IMR-90 (cell line): ENCODE measurements around the gene MLLT10. TPM values are rescaled to one million over a fixed set of nuclear protein-coding genes. Genes with fewer than 3 reads are reported as not detected.

ENCODE experiments used
- ATAC-seq: fragments of 200-7000 bp; cut with Tn5 transposase; 2 replicates; pipeline ENCODE4 v1.9.1; 2020; ENCODE audit warnings: low read depth, mild to moderate bottlenecking, moderate library complexity
- BruUV-seq: library from RNA; stranded (reverse); fragments of 400-500 nt; replicated peaks from 2 replicates; lab custom pipeline; 2021; lab: Mats Ljungman, UMichigan
- CTCF ChIA-PET: fragments of 300-600 bp; formaldehyde crosslinking; extraction: SDS; loops from one replicate; lab custom pipeline; 2021; ENCODE audit warnings: antibody characterized with exemption; lab: Yijun Ruan, JAX
- POLR2A ChIA-PET: fragments of 300-600 bp; sonication (Branson Sonifier 250); formaldehyde crosslinking; loops from one replicate; lab custom pipeline; 2022; ENCODE audit warnings: antibody characterized with exemption; ENCODE audit not compliant: unreplicated experiment; lab: Charles Lee
- DNase-seq: peaks from one replicate; pipeline ENCODE4 v3.0.0; 2013
- H2AFZ ChIP-seq: replicated peaks from 2 replicates; pipeline ENCODE3; 2013; ENCODE audit warnings: low read length, mild to moderate bottlenecking; ENCODE audit not compliant: poor library complexity
- H2AK5ac ChIP-seq: 2 replicates; pipeline ENCODE4 v1.6.1; 2013; ENCODE audit warnings: low read depth, low read length, inconsistent platforms
- H2AK9ac ChIP-seq: replicated peaks from 2 replicates; pipeline ENCODE3; 2013; ENCODE audit warnings: mild to moderate bottlenecking, low read depth, low read length, moderate library complexity; ENCODE audit not compliant: poor library complexity
- H2BK120ac ChIP-seq: 2 replicates; pipeline ENCODE4 v1.6.1; 2013; ENCODE audit warnings: low read depth, low read length, inconsistent platforms
- H2BK15ac ChIP-seq: 3 replicates; pipeline ENCODE4 v1.6.1; 2013; ENCODE audit warnings: low read depth, low read length, inconsistent platforms
- H2BK20ac ChIP-seq: 2 replicates; pipeline ENCODE4 v1.6.1; 2013; ENCODE audit warnings: low read depth, mild to moderate bottlenecking, inconsistent platforms, low read length, moderate library complexity
- H2BK5ac ChIP-seq: 2 replicates; pipeline ENCODE4 v1.6.1; 2013; ENCODE audit warnings: mild to moderate bottlenecking, low read depth, low read length, inconsistent platforms; ENCODE audit not compliant: poor library complexity, severe bottlenecking
- H3K14ac ChIP-seq: replicated peaks from 2 replicates; pipeline ENCODE4 v1.6.1; 2013; ENCODE audit warnings: low read depth, low read length, inconsistent platforms
- H3K18ac ChIP-seq: 2 replicates; pipeline ENCODE4 v1.6.1; 2013; ENCODE audit warnings: low read depth, low read length, control low read depth
- H3K23ac ChIP-seq: 2 replicates; pipeline ENCODE4 v1.6.1; 2013; ENCODE audit warnings: low read depth, low read length, inconsistent platforms
- H3K27ac ChIP-seq: 2 replicates; pipeline ENCODE4 v1.5.1; 2013; ENCODE audit warnings: mild to moderate bottlenecking, control low read depth, low read length; ENCODE audit not compliant: insufficient read depth
- H3K27me3 ChIP-seq: 2 replicates; pipeline ENCODE4 v1.6.1; 2013; ENCODE audit warnings: low read length; ENCODE audit not compliant: control insufficient read depth, insufficient read depth
- H3K36me3 ChIP-seq: 2 replicates; pipeline ENCODE4 v1.6.1; 2013; ENCODE audit warnings: low read length, mixed read lengths; ENCODE audit not compliant: control insufficient read depth, insufficient read depth
- H3K4ac ChIP-seq: 2 replicates; pipeline ENCODE4 v1.6.1; 2013; ENCODE audit warnings: low read depth, low read length, inconsistent platforms
- H3K4me1 ChIP-seq: 2 replicates; pipeline ENCODE4 v1.6.1; 2013; ENCODE audit warnings: low read length, mixed read lengths; ENCODE audit not compliant: control insufficient read depth, insufficient read depth
- H3K4me2 ChIP-seq: 2 replicates; pipeline ENCODE4 v1.6.1; 2013; ENCODE audit warnings: low read depth, mild to moderate bottlenecking, control low read depth, low read length, moderate library complexity
- H3K4me3 ChIP-seq: 2 replicates; pipeline ENCODE4 v1.5.1; 2013; ENCODE audit warnings: low read depth, mild to moderate bottlenecking, control low read depth, low read length, moderate library complexity; ENCODE audit not compliant: insufficient read depth
- H3K56ac ChIP-seq: 2 replicates; pipeline ENCODE4 v1.6.1; 2013; ENCODE audit warnings: low read length, inconsistent platforms; ENCODE audit not compliant: insufficient read depth; ENCODE audit errors: extremely low read depth
- H3K79me1 ChIP-seq, 2 experiments: 2 replicates each; pipeline ENCODE4 v1.6.1; 2013; ENCODE audit warnings: low read length in 2 of 2, inconsistent platforms in 1 of 2, low read depth in 1 of 2
- H3K9ac ChIP-seq: 2 replicates; pipeline ENCODE4 v1.6.1; 2013; ENCODE audit warnings: low read depth, low read length, control low read depth
- H3K9me1 ChIP-seq: 2 replicates; pipeline ENCODE4 v1.6.1; 2013; ENCODE audit warnings: low read length, inconsistent platforms; ENCODE audit not compliant: insufficient read depth
- H3K9me3 ChIP-seq: 2 replicates; pipeline ENCODE4 v1.6.1; 2013; ENCODE audit warnings: low read length; ENCODE audit not compliant: control insufficient read depth, insufficient read depth
- H4K20me1 ChIP-seq: 2 replicates; pipeline ENCODE4 v1.6.1; 2013; ENCODE audit warnings: low read length, inconsistent platforms; ENCODE audit not compliant: insufficient read depth
- H4K5ac ChIP-seq: 2 replicates; pipeline ENCODE4 v1.6.1; 2013; ENCODE audit warnings: mild to moderate bottlenecking, low read depth, low read length, control low read depth
- H4K8ac ChIP-seq, 2 experiments: 2 replicates each; pipeline ENCODE4 v1.6.1; 2013; ENCODE audit warnings: low read depth in 2 of 2, low read length in 2 of 2, control low read depth in 1 of 2, inconsistent platforms in 1 of 2
- H4K91ac ChIP-seq: 2 replicates; pipeline ENCODE4 v1.6.1; 2013; ENCODE audit warnings: low read depth, low read length, inconsistent platforms; ENCODE audit not compliant: insufficient read depth
- BHLHE40 ChIP-seq: fragments of 150-350 bp; IDR thresholded peaks from 2 replicates; pipeline ENCODE4 v1.6.1; 2016; ENCODE audit warnings: mild to moderate bottlenecking, low read depth, low read length
- CEBPB ChIP-seq: IDR thresholded peaks from 2 replicates; pipeline ENCODE4 v1.6.1; 2012; ENCODE audit warnings: low read depth, low read length, improper control_type of control experiment
- CHD1 ChIP-seq: IDR thresholded peaks from 2 replicates; pipeline ENCODE4 v1.6.1; 2012; ENCODE audit warnings: low read depth, low read length, improper control_type of control experiment
- FOS ChIP-seq: fragments of 150-350 bp; IDR thresholded peaks from 2 replicates; pipeline ENCODE4 v1.6.1; 2016; ENCODE audit warnings: low read depth, low read length
- MAFK ChIP-seq: IDR thresholded peaks from 2 replicates; pipeline ENCODE4 v1.6.1; 2012; ENCODE audit warnings: low read depth, low read length, improper control_type of control experiment
- MAZ ChIP-seq: IDR thresholded peaks from 2 replicates; pipeline ENCODE4 v1.6.1; 2012; ENCODE audit warnings: low read depth, mild to moderate bottlenecking, low read length, improper control_type of control experiment, moderate library complexity, borderline replicate concordance
- MXI1 ChIP-seq: IDR thresholded peaks from 2 replicates; pipeline ENCODE4 v1.6.1; 2012; ENCODE audit warnings: low read depth, mild to moderate bottlenecking, low read length, moderate library complexity, borderline replicate concordance
- NFE2L2 ChIP-seq: fragments of 150-350 bp; IDR thresholded peaks from 2 replicates; pipeline ENCODE4 v1.6.1; 2016; ENCODE audit warnings: low read depth, mild to moderate bottlenecking, low read length
- POLR2A ChIP-seq: IDR thresholded peaks from 2 replicates; pipeline ENCODE4 v1.6.1; 2012; ENCODE audit warnings: mild to moderate bottlenecking, low read depth, low read length
- RAD21 ChIP-seq: IDR thresholded peaks from 2 replicates; pipeline ENCODE4 v1.6.1; 2012; ENCODE audit warnings: low read length, improper control_type of control experiment
- RCOR1 ChIP-seq: IDR thresholded peaks from 2 replicates; pipeline ENCODE4 v1.6.1; 2012; ENCODE audit warnings: mild to moderate bottlenecking, low read length, improper control_type of control experiment; ENCODE audit not compliant: insufficient replicate concordance
- RFX5 ChIP-seq: IDR thresholded peaks from 2 replicates; pipeline ENCODE4 v1.8.0; 2012; ENCODE audit warnings: low read depth, mild to moderate bottlenecking, low read length, moderate library complexity
- SMC3 ChIP-seq: fragments of 150-350 bp; IDR thresholded peaks from 2 replicates; pipeline ENCODE4 v1.6.1; 2016; ENCODE audit warnings: low read depth, mild to moderate bottlenecking, antibody characterized with exemption, low read length, moderate library complexity
- WGBS, 2 experiments: methylation state at CpG; one replicate each; pipeline versions ENCODE4 v1.1.5 to v1.1.7; 2013; ENCODE audit warnings: missing lambda C conversion rate in 2 of 2; ENCODE audit not compliant: insufficient read length in 1 of 2; ENCODE audit errors: extremely low coverage in 2 of 2; 5-methylcytosine and 5-hydroxymethylcytosine counted together
- dilution Hi-C: fragments of 300-500 bp; cut with HindIII; formaldehyde crosslinking; loops from one replicate; pipeline ENCODE4 v1.14.3; 2018; ENCODE audit warnings: low sequenced_read_pairs; ENCODE audit not compliant: unreplicated experiment
- in situ Hi-C: fragments of 300-500 bp; cut with MboI; formaldehyde crosslinking; loops from 3 replicates; pipeline ENCODE4 v1.14.3; 2019; ENCODE audit warnings: low sequenced_read_pairs, inconsistent platforms, mixed read lengths
- intact Hi-C: fragments of 100-400 bp; cut with micrococcal nuclease; formaldehyde crosslinking; loops from 2 replicates; pipeline ENCODE4 v1.10.0; 2022
- polyA plus RNA-seq, 3 experiments: library from polyadenylated mRNA; depleted of rRNA; stranded (reverse); fragments of >200 nt; gene quantifications; 2 replicates each; pipeline ENCODE4 v1.2.3, GENCODE V29; 2012; ENCODE audit warnings: low replicate concordance in 1 of 3
- total RNA-seq: library from RNA; depleted of rRNA; stranded (reverse); fragments of >200 nt; gene quantifications from 2 replicates; pipeline ENCODE4 v1.2.3, GENCODE V29; 2012
- TF ChIP-seq, protein P1 (sequence below): fragments of 150-350 bp; IDR thresholded peaks from 2 replicates; pipeline ENCODE4 v1.6.1; 2017; ENCODE audit warnings: mild to moderate bottlenecking, antibody characterized with exemption, low read length, low read depth
- TF ChIP-seq, protein P2 (sequence below): fragments of 150-350 bp; IDR thresholded peaks from 2 replicates; pipeline ENCODE4 v1.6.1; 2016; ENCODE audit warnings: low read depth, mild to moderate bottlenecking, low read length, moderate library complexity, borderline replicate concordance
- TF ChIP-seq, protein P3 (sequence below): conservative IDR thresholded peaks from 2 replicates; pipeline ENCODE4 v1.5.1; 2012; ENCODE audit warnings: mild to moderate bottlenecking, low read depth, low read length, improper control_type of control experiment

MLLT10 gene
- total and polyA plus RNA-seq, 2 of the 4 experiments (the other 2 are of a cell fraction) = 22.5 to 29.0 TPM

DNA sequence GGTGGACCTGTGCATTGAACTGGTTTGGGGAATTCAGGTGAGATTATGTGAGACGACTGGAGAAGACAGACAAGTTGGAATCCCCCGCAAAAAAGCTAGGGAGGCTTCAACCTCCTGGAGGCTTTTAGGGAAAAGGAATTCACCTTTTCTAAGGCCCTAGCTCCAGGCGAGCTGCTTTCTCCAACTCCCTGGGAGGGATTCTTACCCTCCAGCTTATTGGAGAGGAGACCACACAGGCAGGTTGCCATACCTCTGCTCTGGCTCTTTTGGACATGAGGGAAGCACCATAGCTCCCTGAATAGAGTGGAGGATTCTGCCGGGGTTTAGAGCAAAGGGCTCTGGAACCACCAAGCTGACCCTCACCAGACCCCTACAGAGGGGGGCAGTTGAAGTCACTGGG is 213.8 kb downstream of the MLLT10 start:
- Histone ChIP-seq H3K4me2 (no peak overlapping the region), H2BK5ac (no peak overlapping the region), H3K9ac (no peak overlapping the region), H4K91ac (no peak overlapping the region), H3K4ac (no peak overlapping the region), H3K18ac (no peak overlapping the region), H2AFZ (no peak overlapping the region), H3K14ac (no peak overlapping the region), H3K9me1 (peaks cover 4% of the 10 kb centered on the region; the same call in 1 of the 2 replicates), H3K9me3 (no peaks in the 10 kb centered on the region), H4K5ac (no peak overlapping the region), H3K4me3 (no peak overlapping the region), H2BK120ac (no peak overlapping the region), H3K79me1 (no peaks in the 10 kb centered on the region; a peak in 1 of 4 replicates), H4K8ac (no peak overlapping the region), H3K27ac (no peak overlapping the region), H4K20me1 (no peaks in the 10 kb centered on the region; the same call in 1 of the 2 replicates), H2BK15ac (no peak overlapping the region), H3K56ac (no peak overlapping the region), H3K23ac (no peak overlapping the region), H3K27me3 (no peaks in the 10 kb centered on the region), H2BK20ac (no peak overlapping the region), H3K36me3 (peaks cover 16% of the 10 kb centered on the region), H3K4me1 (no peaks in the 10 kb centered on the region), H2AK5ac (no peak overlapping the region), H2AK9ac (no peak overlapping the region)
- BruUV-seq = no TSS peak
- TF ChIP-seq CEBPB (no peak), RFX5 (no peak), MAFK (no peak), SMC3 (no peak), RAD21 (no peak), NFE2L2 (no peak), BHLHE40 (no peak), RCOR1 (no peak), FOS (no peak), MXI1 (no peak), CHD1 (no peak), MAZ (no peak), POLR2A (no peak)
- TF ChIP-seq, protein P1, sequence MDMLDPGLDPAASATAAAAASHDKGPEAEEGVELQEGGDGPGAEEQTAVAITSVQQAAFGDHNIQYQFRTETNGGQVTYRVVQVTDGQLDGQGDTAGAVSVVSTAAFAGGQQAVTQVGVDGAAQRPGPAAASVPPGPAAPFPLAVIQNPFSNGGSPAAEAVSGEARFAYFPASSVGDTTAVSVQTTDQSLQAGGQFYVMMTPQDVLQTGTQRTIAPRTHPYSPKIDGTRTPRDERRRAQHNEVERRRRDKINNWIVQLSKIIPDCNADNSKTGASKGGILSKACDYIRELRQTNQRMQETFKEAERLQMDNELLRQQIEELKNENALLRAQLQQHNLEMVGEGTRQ = no peak
- TF ChIP-seq, protein P2, sequence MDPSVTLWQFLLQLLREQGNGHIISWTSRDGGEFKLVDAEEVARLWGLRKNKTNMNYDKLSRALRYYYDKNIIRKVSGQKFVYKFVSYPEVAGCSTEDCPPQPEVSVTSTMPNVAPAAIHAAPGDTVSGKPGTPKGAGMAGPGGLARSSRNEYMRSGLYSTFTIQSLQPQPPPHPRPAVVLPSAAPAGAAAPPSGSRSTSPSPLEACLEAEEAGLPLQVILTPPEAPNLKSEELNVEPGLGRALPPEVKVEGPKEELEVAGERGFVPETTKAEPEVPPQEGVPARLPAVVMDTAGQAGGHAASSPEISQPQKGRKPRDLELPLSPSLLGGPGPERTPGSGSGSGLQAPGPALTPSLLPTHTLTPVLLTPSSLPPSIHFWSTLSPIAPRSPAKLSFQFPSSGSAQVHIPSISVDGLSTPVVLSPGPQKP = no peak
- TF ChIP-seq, protein P3, sequence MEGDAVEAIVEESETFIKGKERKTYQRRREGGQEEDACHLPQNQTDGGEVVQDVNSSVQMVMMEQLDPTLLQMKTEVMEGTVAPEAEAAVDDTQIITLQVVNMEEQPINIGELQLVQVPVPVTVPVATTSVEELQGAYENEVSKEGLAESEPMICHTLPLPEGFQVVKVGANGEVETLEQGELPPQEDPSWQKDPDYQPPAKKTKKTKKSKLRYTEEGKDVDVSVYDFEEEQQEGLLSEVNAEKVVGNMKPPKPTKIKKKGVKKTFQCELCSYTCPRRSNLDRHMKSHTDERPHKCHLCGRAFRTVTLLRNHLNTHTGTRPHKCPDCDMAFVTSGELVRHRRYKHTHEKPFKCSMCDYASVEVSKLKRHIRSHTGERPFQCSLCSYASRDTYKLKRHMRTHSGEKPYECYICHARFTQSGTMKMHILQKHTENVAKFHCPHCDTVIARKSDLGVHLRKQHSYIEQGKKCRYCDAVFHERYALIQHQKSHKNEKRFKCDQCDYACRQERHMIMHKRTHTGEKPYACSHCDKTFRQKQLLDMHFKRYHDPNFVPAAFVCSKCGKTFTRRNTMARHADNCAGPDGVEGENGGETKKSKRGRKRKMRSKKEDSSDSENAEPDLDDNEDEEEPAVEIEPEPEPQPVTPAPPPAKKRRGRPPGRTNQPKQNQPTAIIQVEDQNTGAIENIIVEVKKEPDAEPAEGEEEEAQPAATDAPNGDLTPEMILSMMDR = no peak
- ChIA-PET CTCF (no interaction called here), POLR2A (no interaction called here)
- DNase-seq (no peak), ATAC-seq (no peak)
- dilution Hi-C loops = no loop called here
- in situ Hi-C loops = loop anchor here (25.0 kb wide), 1 partner anchor 661 kb away; no protein-coding TSS in a partner anchor
- no CpG with 5 or more reads among the region's 4 CpGs for WGBS, 2 experiments
- intact Hi-C loops = no loop called here
